Neutrophil (primary cell): Measurements from ENCODE around the gene IRS2.
A peak's percentile ranks its signal among the peaks of the same experiment; 100 is the strongest.
"Not testable (repeated sequence)": the region's sequence is repeated elsewhere in the genome, so short reads cannot be mapped to it uniquely, and the experiment has no call there.

Experiments used
- H3K27ac ChIP-seq: fragments of 200-600 bp; sonication (generic); 2 replicates; pipeline ENCODE4 v1.5.1; 2016; ENCODE audit warnings: mild to moderate bottlenecking, moderate library complexity
- H3K27me3 ChIP-seq: fragments of 200-600 bp; sonication (generic); 2 replicates; pipeline ENCODE4 v1.6.0; 2016; ENCODE audit warnings: mild to moderate bottlenecking
- H3K36me3 ChIP-seq: fragments of 200-600 bp; sonication (generic); 2 replicates; pipeline ENCODE4 v1.5.1; 2017
- H3K4me1 ChIP-seq, 2 experiments: fragments of 200-600 bp in 1 of 2; sonication (generic) in 1 of 2; 1 replicate in 1 of 2; 2 replicates in 1 of 2; pipeline versions ENCODE4 v1.5.1 to v1.6.1; 2013 to 2016; ENCODE audit warnings: low read depth in 1 of 2, low read length in 1 of 2, mild to moderate bottlenecking in 1 of 2, moderate library complexity in 1 of 2; ENCODE audit not compliant: control insufficient read depth in 1 of 2, insufficient read depth in 1 of 2
- H3K4me3 ChIP-seq, 2 experiments: fragments of 200-600 bp in 1 of 2; sonication (generic) in 1 of 2; 1 replicate in 1 of 2; 2 replicates in 1 of 2; pipeline ENCODE4 v1.5.1; 2013 to 2016; ENCODE audit warnings: low read depth in 1 of 2, low read length in 1 of 2, mild to moderate bottlenecking in 1 of 2, moderate library complexity in 1 of 2
- H3K9me3 ChIP-seq: fragments of 200-600 bp; sonication (generic); 2 replicates; pipeline ENCODE4 v1.5.1; 2016
- TF ChIP-seq, protein P1 (sequence below): fragments of 200-600 bp; sonication (generic); IDR thresholded peaks from 2 replicates; pipeline ENCODE4 v1.5.1; 2016; ENCODE audit warnings: antibody characterized with exemption

Gene IRS2, protein sequence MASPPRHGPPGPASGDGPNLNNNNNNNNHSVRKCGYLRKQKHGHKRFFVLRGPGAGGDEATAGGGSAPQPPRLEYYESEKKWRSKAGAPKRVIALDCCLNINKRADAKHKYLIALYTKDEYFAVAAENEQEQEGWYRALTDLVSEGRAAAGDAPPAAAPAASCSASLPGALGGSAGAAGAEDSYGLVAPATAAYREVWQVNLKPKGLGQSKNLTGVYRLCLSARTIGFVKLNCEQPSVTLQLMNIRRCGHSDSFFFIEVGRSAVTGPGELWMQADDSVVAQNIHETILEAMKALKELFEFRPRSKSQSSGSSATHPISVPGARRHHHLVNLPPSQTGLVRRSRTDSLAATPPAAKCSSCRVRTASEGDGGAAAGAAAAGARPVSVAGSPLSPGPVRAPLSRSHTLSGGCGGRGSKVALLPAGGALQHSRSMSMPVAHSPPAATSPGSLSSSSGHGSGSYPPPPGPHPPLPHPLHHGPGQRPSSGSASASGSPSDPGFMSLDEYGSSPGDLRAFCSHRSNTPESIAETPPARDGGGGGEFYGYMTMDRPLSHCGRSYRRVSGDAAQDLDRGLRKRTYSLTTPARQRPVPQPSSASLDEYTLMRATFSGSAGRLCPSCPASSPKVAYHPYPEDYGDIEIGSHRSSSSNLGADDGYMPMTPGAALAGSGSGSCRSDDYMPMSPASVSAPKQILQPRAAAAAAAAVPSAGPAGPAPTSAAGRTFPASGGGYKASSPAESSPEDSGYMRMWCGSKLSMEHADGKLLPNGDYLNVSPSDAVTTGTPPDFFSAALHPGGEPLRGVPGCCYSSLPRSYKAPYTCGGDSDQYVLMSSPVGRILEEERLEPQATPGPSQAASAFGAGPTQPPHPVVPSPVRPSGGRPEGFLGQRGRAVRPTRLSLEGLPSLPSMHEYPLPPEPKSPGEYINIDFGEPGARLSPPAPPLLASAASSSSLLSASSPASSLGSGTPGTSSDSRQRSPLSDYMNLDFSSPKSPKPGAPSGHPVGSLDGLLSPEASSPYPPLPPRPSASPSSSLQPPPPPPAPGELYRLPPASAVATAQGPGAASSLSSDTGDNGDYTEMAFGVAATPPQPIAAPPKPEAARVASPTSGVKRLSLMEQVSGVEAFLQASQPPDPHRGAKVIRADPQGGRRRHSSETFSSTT (N-terminal part only)

DNA sequence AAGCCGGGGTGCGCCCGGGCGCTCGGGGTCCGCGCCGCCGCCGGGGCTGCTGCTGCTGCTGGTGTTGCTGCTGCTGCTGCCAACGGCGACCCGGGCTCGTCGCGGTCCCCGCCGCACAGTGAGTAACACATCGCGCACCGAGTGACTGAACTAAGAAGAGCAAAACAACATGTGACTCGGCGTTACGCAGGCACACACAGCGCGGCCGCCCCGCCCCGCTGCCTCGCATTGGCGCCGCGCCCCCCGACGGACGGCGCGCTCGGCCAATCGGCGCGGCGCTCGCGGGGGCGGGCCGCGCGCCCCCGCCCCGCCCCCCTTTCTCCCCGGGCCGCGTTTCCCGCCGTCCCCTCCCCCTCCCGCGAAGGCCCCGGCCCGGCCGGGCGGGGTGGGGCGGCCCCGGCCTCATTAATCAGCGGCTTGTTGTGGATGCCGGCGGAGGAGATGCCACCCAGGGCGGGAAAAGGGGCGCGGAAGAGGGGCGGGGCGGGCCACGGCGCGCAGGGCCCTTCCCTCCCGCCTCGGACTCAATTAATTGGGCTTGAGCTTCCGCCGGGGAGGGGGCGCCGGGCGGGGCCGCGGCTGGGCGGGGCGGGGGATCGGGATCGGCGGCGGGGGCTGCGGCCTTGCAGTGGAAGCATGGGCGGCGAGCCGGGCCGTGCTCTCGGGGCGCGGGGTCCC, at the start of gene IRS2:
Gene IRS2 (minus strand): TSS at position 127 of the 678 bp plus-strand sequence. CDS start 530 bp downstream, outside the sequence.
- H3K9me3 ChIP-seq: no peaks in the 10 kb centered on the region
- peaks cover 65% of the 10 kb centered on the region in 2 experiments for H3K4me1 ChIP-seq
- peaks cover 29% of the 10 kb centered on the region for H3K36me3 ChIP-seq
- no peaks in the 10 kb centered on the region for H3K27me3 ChIP-seq
- H3K4me3 ChIP-seq: peak within 1 kb of the TSS; percentile 85 to 100
- TF ChIP-seq, protein P1, sequence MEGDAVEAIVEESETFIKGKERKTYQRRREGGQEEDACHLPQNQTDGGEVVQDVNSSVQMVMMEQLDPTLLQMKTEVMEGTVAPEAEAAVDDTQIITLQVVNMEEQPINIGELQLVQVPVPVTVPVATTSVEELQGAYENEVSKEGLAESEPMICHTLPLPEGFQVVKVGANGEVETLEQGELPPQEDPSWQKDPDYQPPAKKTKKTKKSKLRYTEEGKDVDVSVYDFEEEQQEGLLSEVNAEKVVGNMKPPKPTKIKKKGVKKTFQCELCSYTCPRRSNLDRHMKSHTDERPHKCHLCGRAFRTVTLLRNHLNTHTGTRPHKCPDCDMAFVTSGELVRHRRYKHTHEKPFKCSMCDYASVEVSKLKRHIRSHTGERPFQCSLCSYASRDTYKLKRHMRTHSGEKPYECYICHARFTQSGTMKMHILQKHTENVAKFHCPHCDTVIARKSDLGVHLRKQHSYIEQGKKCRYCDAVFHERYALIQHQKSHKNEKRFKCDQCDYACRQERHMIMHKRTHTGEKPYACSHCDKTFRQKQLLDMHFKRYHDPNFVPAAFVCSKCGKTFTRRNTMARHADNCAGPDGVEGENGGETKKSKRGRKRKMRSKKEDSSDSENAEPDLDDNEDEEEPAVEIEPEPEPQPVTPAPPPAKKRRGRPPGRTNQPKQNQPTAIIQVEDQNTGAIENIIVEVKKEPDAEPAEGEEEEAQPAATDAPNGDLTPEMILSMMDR: peak; percentile 11
- peak within 1 kb of the TSS; percentile 98 for H3K27ac ChIP-seq

DNA sequence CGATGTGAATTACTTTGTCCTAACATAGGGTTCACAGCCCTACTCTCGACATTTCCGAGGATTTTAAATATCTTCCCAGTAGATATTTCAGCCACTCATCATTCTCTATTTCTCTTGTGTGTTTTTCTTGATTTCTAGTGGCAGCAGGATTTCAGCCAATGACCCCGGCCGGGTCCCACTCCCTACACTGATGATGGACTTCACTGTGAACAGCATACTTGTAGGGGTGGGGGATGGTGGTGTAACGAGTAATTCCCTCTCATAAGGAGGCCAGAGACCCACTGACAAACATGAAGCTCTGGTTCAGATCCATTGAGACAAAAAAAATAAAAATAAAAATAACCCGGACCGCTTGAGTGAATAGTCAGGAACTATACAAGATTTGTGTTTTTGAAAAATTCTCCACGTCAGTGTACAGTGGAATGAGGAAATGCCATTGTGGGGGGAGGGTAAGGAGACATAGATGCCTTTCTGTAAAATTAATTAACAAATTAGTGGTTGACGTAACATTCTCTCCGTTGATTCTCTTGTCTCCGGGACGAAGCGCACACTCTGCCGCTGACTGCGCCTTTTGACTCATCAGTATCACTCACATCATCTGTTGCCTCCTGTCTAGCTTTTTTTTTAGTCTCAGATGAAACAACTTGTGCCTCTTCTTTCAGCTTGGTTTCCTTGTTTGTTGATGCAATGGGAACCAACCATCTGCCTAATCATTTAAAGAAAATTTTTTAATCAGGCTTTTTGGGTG, 48.8 kb upstream of the IRS2 start:
- H3K27me3 ChIP-seq: peaks cover 29% of the 10 kb centered on the region

DNA sequence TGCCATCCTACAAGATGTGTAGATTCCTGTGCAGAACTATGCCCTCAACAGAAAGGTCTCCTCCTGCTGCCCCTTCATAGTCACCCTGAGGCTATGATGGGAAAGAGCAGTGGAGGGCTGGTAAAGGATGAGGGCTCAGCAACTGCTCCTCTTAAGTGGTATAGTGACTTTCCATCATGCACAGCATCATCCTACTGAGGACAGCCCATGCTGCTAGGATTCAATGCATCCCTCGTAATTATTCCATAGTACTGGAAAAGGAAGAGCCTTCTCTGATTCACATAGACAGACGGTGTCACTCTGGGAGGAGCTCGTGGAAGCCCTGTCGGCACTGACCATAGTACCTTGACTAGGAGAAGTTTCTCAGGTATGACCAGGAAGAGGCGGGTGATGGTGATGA, 47.6 kb upstream of the IRS2 start:
- Histone ChIP-seq H3K36me3 (no peaks in the 10 kb centered on the region), H3K27ac (no peak overlapping the region), H3K4me3 (no peak overlapping the region), H3K27me3 (peaks cover 17% of the 10 kb centered on the region), H3K9me3 (no peaks in the 10 kb centered on the region), H3K4me1 (no peaks in the 10 kb centered on the region)
- TF ChIP-seq, protein P1: no peak

More for the DNA sequence above, 48.8 kb upstream of the IRS2 start:
- no peak overlapping the region for H3K27ac ChIP-seq
- TF ChIP-seq, protein P1: no peak
- H3K9me3 ChIP-seq: no peaks in the 10 kb centered on the region
- no peaks in the 10 kb centered on the region for H3K4me1 ChIP-seq
- H3K4me3 ChIP-seq: no peak overlapping the region
- no peaks in the 10 kb centered on the region for H3K36me3 ChIP-seq

DNA sequence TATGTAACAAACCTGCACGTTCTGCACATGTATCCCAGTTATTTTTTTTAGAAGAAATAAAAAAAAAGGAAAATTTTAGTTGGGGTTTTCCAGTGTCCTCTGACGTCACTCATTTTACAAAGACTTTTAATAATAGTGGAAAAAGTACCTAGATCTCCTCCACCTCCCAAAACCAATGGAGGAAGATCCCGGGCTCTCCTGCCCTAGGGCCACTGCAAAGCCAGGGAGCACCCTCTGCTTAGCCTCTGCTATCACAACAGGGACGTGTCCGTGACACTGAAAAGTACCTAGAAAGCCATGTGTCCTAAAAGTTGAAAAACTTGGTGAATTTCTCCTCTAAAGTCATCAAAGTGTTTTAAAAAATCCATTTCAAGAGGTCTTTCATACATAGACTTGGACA, 46.7 kb upstream of the IRS2 start:
- TF ChIP-seq, protein P1: no peak
- Histone ChIP-seq H3K9me3 (no peaks in the 10 kb centered on the region), H3K27ac (no peak overlapping the region), H3K27me3 (peaks cover 10% of the 10 kb centered on the region), H3K36me3 (no peaks in the 10 kb centered on the region), H3K4me3 (no peak overlapping the region), H3K4me1 (no peaks in the 10 kb centered on the region)

DNA sequence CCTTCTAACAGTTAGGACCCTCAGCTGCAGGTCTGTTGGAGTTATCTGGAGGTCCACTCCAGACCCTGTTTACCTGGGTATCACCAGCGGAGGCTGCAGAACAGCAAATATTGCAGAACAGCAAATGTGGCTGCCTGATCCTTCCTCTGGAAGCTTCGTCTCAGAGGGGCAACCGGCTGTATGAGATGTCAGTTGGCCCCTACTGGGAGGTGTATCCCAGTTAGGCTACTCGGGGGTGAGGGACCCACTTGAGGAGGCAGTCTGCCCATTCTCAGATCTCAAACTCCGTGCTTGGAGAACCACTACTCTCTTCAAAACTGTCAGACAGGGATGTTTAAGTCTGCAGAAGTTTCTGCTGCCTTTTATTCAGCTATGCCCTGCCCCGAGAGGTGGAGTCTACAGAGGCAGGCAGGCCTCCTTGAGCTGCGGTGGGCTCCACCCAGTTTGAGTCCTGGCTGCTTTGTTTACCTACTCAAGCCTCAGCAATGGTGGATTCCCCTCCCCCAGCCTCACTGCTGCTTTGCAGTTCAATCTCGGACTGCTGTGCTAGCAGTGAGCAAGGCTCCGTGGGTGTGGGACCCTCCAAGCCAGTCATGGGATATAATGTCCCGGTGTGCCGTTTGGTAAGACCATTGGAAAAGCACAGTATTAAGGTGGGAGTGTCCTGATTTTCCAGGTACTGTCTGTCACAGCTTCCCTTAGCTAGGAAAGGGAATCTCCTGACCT, 42.4 kb upstream of the IRS2 start:
- not testable (repeated sequence) for H3K9me3 ChIP-seq, H3K4me3 ChIP-seq, H3K4me1 ChIP-seq, H3K27ac ChIP-seq, H3K27me3 ChIP-seq, H3K36me3 ChIP-seq

DNA sequence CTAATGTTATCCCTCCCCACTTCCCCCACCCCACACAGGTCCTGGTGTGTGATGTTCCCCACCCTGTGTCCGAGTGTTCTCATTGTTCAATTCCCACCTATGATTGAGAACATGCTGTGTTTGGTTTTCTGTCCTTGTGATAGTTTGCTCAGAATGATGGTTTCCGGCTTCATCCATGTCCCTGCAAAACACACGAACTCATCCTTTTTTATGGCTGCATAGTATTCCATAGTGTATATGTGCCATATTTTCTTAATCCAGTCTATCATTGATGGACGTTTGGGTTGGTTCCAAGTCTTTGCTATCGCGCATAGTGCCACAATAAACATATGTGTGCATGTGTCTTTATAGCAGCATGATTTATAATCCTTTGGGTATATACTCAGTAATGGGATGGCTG, 36.8 kb upstream of the IRS2 start:
- H3K27me3 ChIP-seq: peaks cover 48% of the 10 kb centered on the region
- H3K4me3 ChIP-seq, H3K36me3 ChIP-seq, H3K27ac ChIP-seq, H3K4me1 ChIP-seq, H3K9me3 ChIP-seq: not testable (repeated sequence)
